GM19438 (cell line): ENCODE measurements around the gene RASA1.
A peak's percentile ranks its signal among the peaks of the same experiment; 100 is the strongest.

Experiments used
- ATAC-seq: cut with Tn5 transposase; IDR thresholded peaks from one replicate; pipeline ENCODE4 v1.9.1; 2021; ENCODE audit warnings: low read depth; ENCODE audit not compliant: unreplicated experiment

Gene RASA1

DNA sequence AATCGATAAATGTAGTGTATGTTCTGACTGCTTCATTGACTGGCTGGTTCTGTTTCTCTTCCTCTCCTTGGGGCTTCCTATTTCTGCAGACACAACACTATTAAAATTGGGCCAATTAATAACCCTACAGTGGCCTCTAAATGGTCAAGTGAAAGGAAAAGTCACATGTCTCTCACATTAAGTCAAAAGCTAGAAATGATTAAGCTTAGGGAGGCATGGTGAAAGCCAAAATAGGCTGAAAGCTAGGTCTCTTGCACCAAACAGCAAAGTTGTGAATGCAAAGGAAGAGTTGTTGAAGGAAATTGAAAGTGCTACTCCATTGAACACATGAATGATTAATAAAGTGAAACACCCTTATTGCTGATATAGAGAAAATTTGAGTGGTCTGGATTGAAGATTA is 86.8 kb downstream of the RASA1 start:
- peak; percentile 98 for ATAC-seq

DNA sequence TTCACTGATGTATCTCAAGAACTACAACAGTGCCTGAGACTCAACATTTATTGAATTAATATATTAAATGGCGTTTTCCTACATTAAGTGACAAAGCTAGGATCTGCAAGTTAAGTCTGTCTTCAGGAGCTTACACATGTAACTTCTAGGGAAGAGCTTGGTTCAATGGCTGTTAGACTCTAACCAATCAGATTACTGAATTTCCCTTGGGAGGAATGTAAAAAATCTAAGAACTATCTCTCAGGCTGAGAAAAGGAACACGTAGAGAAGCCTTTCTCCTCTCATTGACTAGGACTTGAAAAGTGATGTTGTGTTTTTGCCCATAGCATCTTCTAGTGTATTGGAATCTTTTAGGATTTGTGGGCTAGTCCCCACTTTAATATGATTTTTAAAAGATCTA is 91.4 kb downstream of the RASA1 start:
- no peak for ATAC-seq

DNA sequence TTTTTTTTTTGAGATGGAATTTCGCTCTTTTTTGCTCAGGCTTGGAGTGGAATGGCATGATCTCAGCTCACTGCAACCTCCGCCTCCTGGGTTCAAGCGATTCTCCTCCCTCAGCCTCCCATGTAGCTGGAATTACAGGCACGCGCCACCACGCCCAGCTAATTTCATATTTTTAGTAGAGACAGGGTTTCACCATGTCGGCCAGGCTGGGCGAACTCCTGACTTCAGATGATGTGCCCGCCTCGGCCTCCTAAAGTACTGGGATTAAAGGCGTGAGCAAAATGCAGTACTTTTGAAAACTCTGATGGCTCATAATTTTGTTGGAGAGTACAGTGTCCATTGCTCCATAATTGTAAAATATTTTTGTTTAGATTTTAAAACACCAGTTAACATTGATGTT is 92.4 kb downstream of the RASA1 start:
- no peak for ATAC-seq

DNA sequence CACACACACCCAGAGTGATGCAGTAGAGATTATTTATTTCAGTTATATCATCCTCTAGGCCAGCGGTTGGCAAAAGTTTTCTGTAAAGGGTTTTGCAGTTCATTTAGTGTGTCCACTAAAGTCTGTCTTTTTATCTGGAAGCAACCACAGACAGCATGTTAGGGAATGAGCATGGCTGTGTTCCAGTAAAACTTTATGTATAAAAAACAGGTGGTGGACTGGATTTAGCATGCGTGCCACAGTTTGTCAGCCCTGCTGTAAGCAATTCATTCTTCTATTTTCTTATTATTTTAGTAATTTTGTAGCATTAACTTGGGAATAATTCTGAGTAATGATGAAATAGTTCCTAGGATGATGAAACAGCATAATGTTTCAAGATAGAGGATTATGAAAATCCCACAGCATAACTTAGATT is 93.4 kb downstream of the RASA1 start:
- ATAC-seq: no peak

DNA sequence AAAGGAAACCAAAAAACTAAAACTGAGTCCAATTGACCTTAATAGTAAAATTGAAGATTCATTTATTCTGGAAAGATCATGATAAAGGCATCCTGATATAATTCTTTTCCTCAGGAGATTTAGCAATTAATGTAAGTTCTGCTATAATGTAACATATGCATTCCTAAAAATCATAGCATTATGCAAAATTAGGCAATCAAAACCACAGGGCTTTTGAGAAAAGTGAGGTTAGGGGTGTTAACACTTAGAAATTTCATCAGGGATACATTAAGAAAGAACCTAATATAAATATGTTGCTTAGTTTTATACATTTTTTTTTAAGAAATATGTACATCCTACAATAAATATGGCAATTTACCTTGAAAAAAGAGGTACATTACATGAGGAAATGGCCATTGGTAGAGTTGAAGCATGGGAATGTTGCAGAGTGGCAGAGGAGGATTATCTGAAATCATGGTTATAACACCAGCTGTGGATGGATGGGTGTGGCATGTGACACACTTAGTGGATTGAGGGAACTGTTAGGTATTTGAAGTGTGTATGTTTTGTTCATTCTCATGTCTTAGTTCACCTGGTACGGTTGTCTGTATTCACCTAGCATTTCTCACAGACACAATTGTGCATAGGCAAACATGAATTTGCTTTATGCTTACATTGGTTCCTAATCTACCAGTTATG is 94.0 kb downstream of the RASA1 start:
- no peak for ATAC-seq

DNA sequence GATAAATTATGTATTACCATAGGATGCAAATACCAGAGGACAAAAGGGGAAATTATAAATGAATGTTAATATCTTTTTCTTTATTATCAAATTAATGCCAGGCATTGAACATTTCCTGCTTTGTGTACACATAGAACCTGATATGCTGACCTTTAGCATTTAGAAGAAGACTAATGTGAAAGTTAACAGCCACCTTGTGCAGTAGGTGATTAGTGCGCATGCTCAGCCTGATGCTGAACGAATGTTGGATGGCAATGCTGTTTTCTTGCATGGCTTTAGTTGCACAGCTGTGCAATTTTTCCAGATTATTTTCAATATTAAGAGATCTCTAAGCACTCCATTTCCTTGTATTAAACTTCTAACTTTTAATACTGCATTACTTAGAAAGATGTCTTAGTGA is 99.6 kb downstream of the RASA1 start:
- ATAC-seq: no peak

DNA sequence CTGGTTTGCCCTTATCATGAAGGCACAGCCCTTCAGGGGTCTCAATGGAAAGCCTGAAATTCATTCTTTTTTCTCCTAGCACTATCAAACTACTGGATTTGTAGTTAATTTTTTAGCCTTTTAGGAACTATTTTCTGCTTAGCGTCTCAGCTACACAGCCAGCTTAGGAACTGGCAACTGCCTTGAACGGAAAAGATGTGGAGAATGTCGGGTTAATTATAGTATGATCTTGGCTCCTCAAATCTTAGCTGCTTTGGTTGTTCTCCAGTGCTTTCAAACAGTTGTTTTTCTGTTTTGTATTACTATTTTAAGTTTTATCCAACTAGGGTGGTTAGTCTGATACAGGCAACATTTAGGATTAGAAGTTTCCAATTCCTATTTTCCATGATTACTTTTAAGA is 100.9 kb downstream of the RASA1 start:
- ATAC-seq: no peak

DNA sequence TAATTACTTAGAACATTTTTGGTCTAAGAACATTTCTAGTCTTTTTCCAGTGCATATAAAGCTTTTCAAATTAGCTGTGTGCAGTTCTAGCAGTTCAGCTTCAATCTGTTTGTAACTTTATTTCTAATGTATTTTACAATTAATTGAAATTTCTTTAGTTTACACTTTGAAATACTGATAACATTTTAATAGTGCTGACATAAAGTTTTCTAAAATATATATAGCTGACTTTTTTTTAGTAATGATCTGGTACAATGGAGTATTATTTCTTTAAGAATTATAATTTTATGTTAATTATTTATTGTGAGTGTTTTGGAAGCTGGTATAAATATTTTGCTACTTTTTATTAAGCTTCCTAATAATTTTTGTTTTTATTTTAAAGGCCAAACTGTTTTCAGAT is 101.7 kb downstream of the RASA1 start:
- ATAC-seq: no peak

DNA sequence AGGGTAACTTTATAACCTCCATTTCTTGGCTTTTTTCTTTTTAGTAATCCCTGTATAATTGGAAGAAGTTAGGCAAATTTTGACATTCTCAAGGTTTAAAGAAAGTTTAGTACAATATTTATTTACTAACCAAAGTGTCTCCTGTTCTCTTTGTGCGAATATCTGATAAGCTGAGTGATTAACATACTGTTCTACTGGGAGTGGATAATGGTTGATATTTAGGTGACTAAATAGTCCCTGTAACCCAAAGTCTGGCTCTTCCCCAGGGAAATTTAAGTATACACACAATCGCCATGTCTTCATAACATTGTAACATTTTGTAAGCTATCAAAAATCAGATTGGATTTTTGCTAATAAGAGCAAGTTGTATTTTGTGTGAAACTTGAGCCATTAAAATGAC is 105.0 kb downstream of the RASA1 start:
- no peak for ATAC-seq

DNA sequence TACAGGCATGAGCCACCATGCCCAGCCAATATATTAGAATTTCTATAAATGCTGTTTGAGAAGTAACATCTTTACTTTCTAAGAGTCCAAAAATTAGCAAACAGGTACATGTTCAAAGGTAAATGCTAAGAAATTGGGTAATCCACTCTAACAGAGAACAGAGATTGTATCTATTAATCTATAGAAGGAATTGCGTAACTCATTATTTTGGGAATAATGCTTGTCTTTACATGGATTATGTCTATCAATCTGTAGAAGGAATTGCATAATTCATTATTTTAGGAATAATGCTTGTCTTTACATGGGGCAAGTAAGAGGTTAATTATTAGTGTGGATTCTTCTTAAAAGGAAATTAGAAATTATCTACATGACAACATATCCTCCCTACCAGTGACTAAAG is 114.5 kb downstream of the RASA1 start:
- no peak for ATAC-seq

DNA sequence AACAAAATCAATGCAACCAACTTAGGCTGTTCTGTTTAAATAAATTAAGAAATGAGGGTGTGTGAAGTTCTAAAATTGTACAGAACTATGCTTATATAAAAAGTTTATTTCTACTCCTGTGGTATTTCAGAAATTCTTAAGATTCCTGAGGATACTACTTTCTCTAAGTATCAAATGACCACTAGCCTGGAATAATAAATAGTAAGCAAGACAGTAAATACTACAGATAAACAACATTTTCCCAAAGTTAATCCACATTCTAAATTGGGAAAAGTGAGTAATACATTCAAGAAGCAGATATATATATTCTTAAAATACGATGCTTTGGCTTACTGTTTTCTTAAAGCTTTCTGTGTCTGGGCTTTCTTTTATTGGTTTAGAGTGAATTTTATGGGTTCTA is 115.5 kb downstream of the RASA1 start:
- no peak for ATAC-seq

DNA sequence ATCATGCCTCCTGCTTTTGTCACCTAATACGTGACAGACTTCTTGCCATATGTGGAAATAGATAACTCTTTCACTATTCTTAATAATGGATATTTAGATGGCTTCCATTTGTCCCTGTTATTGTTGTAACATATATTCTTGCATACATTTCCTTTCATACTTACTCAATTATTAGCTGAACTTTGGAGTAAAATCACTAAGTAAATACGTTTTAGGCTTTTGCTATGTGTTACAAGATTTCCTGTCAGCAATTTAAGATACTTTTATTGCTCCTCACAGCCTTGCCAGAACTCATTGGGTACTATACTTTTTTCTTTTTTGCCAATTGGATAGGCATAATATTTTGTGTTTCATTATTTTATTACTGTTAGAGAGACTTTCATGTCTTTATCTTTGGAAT is 118.1 kb downstream of the RASA1 start:
- ATAC-seq: no peak

DNA sequence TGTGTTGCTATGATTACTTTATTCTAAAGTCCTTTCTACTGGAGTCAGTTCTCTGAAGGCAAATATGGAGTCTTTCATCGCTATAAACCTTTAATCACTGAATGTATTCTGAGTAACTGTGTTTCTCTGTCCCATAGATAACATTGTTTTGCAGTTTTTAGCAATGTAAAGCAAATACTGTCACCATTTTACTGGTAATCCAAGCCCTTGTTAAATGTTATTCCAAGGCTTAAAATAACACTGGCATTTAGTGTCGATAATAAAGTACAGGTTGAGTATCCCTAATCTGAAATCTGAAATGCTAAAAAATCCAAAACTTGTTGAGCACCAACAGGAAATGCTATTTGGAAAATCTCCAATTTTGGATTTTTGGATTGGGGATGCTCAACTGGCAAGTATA is 120.4 kb downstream of the RASA1 start:
- no peak for ATAC-seq

DNA sequence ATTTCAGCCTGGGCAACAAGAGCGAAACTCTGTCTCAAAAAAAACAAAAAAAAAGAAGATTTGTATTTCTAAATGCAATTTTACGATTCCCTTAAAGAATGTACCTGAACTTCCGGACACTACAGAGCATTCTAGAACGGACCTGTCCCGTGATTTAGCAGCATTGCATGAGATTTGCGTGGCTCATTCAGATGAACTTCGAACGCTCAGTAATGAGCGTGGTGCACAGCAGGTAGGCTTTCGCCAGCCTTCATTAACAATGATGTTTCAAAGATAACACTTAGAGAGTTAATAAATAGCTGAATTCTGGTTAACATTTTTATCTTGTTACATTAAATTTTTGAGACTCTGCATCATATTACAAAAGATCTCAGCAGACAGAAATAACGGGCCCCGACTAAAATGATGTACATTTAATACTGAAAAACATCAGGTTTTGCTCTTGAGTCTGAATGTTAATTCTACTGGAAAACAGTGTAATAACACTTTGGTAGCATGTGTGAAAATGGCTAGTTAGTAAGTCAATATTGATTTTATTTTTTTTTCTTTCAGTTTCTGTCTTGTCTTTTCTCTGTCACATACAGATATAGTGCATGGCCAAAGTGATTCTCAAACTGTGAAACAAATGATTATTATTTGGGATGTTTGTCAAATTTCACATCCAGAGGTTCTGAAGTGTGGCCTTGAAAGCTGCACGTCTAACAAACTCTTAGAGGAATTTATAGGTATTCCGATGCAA is 121.8 kb downstream of the RASA1 start:
- ATAC-seq: no peak

DNA sequence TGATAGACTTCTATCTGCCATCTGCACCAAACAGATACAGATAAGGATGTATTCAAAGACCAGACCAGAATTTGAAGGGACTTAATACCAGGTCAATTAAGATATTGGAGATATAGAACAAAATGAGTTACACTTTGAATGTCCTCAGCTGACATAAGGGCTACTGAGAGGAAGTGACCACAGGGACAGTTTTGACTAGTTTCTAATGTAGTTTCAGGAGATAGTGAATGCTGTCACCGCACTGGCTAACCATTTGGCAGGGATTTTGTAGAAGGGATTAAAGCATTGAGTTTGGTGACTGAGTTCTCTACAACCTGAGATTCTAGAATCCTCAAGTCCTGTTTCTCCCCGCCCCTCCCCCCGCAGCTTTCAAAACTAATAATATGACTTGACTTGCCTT is 122.4 kb downstream of the RASA1 start:
- ATAC-seq: no peak

DNA sequence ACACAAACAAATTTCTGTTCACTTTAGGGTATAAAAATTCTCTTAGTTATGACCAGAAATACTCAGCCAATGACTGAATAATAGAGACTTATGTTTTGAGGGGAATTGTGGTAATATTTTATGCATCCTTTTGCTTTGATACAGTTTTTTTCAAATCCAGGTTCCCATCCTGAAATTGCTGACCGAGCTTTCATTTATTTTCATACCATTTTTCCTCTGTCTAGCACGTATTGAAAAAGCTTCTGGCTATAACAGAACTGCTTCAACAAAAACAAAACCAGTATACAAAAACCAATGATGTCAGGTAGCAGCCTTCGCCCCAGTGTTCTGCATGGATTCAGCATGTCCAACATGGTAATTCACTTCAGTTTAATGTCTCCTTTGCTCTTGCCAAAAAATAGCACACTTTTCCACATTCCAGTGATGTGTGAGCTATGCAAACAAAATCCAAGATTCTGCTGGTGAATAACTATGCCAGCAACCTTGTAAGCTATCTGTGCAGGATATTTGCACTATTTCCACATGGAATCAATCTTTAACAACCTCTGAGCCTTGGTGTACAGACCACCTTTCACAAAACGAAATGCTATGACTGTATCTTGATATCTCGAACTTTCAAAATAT is 123.0 kb downstream of the RASA1 start:
- no peak for ATAC-seq

DNA sequence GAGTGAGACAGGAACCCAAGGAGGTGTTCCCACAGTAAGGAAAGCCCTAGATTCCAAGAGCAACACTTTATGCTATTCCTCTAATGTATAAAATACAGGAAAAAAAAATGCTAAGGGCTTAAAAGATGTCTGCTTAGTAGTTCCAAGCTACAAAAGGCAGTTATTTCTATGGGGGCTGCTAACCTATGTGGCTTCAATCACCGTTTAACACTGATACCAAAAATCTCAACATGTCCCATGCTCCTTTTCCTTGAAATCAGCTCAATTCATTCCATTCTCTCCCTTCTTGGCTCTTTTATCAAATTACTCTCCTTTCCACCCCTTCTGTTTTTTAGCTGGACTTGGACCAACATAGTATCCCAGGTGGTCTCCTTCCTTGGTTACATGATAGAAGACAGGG is 124.5 kb downstream of the RASA1 start:
- no peak for ATAC-seq

DNA sequence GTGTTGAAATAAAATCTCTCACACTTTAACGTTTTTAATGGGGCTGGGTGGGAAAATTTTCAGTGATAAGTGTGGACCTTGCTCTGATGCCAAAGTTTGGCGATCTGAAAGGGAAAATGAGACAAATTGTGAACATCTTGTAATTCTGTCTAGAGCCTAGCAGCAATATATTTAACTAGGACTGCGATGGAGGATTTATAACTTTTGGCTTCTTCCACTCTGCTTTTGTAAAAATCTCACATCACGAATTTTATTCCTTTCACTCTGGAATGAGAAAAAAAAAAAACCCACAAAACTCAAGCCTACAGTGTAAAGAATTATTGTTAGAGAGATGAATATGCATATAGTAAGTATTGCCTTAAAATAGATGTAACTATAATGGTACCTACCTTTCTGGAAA is 125.1 kb downstream of the RASA1 start:
- ATAC-seq: no peak

DNA sequence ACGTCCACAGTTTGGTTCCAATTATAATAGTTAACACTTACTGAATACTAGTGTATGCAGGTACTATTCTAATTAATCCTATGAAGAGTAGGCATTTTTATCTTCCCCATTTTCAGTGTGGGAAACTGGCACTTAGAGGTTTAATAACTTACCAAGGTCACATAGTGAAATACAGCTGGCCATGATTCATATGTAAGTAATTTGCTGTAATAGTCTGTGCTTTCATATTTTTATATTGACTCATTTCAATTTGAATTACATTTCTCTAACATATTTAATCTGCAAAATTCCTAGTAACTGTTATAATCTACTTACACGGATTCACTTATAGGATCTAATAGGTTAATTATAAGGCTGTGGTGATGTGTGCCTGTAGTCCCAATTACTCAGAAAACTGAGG is 125.6 kb downstream of the RASA1 start:
- ATAC-seq: no peak

DNA sequence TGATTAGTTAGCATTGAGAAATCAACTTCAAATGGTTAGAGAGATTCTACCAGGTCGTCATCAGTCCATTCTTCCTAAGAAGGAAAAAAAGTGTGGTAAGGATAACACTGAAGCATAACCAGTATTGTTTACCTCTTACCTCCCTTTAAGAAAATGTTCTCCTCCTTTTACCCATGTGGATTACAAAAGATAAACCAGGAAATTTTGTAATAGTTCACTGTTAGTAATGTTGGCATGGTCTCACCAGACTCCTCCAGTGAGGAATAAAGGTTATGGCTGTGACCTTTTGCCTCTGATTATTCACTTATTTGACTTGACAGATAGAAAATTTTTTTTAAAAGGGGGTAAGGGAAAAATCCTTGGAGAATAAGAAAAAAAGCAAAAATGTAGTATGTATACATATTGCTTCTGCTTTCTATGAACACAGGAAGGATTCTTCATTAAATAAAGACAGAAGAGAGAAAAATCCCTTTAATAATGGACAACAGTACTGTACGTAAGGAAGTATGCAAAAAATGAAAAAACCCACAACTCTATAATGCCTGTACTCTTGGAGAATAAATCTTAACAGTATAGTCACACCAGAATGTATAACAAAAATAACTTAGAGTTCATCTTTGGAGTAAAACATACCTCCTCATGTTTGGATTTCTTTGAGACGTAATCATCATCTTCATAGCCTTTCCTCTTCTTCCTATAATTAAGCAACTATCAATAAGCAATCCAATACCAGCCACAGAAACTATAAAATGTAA is 126.9 kb downstream of the RASA1 start:
- ATAC-seq: no peak

DNA sequence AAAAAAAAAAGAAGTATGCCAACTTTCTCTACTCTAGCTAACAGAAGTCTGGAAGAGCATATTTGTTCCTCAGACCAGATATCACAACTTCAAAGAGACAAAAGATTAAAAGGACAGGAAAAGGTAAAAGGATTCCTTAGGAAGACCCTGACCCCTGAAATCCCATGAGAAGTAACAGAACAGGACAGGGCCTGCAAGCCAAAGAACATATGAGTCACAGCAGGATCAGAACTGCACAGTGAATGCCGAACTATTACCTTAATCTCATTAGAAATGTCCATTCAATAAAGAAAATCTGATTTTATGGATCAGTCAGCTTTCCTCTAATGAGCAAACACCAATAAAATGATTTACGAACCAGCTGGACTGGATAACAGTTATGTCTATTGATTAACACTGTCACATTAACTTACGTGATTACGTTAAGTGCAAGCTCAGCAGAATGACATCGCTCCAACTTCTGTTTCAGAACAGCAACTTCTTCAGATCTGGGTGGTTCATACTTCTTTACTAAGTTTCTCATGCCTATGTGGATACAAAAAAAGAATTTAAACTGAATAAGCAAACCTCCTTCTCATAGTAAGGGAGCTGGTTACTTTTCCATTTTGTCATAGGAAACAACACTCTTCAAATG is 131.4 kb downstream of the RASA1 start:
- no peak for ATAC-seq
